ENCODE measurements around the gene RASA3. TPM values are rescaled to one million over a fixed set of nuclear protein-coding genes. Genes with fewer than 3 reads are reported as not detected.

Gene RASA3
- total and polyA plus RNA-seq, 9 of the 15 experiments (the other 6 are each of a cell fraction or from before 2014, with no cell fraction given): 0.72 to 25.3 (median 14.4) TPM

DNA sequence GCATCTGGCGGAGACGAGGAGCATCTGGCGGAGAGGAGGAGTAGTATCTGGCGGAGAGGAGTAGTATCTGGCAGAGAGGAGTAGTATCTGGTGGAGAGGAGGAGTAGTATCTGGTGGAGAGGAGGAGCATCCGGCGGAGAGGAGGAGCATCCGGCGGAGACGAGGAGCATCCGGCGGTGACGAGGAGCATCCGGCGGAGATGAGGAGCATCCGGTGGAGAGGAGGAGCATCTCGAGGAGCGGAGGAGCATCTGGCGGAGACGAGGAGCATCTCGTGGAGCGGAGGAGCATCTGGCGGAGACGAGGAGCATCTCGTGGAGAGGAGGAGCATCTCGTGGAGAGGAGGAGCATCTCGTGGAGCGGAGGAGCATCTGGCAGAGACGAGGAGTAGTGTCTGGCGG is 177.2 kb downstream of the RASA3 start:
- Histone ChIP-seq H3K27ac (ENCODE audit: extremely low read depth, low read depth, low read length) (no peak overlapping the region), H3K9ac (ENCODE audit: insufficient read depth in 1 of 2, low read depth in 2 of 2, low read length in 2 of 2) (no peak overlapping the region), H3K4me1 (replicated peaks in 1 of 2; ENCODE audit: control insufficient read depth in 2 of 2, insufficient read depth in 2 of 2, low read length in 2 of 2) (peaks cover 4 to 34% of the 10 kb centered on the region in 2 experiments; a peak in 4 of 5 replicates), H3K9me1 (ENCODE audit: control insufficient read depth, insufficient read depth, low read length) (no peaks in the 10 kb centered on the region), H3K27me3 (ENCODE audit: control insufficient read depth in 2 of 2, insufficient read depth in 2 of 2, low read length in 2 of 2) (no peaks in the 10 kb centered on the region), H3K4me3 (no peak overlapping the region), H4K20me1 (replicated peaks; ENCODE audit: control insufficient read depth, insufficient read depth, low read length) (no peaks in the 10 kb centered on the region), H3K4me2 (ENCODE audit: insufficient read depth, low read length) (no peak overlapping the region), H2AFZ (ENCODE audit: low read depth, low read length) (no peak overlapping the region), H3K36me3 (ENCODE audit: control insufficient read depth, insufficient read depth, low read length) (no peaks in the 10 kb centered on the region), H3K9me3 (replicated peaks; ENCODE audit: control insufficient read depth, insufficient read depth, low read depth, low read length) (no peaks in the 10 kb centered on the region), H3K79me2 (ENCODE audit: control insufficient read depth, insufficient read depth, low read length) (no peaks in the 10 kb centered on the region)
- in situ Hi-C loops (cut with MboI) (no loop called here), intact Hi-C loops (cut with micrococcal nuclease) (no loop called here)
- CTCF ChIA-PET (ENCODE audit: low intra/inter-chr PET ratio): no interaction called here
- POLR2A ChIA-PET: no interaction called here
- no peak for DNase-seq (ENCODE audit: extremely low read depth in 1 of 4, low spot score in 3 of 4)
- WGBS (ENCODE audit: insufficient coverage, low coverage, missing lambda C conversion rate): 40% methylated on average over 1 of the region's 29 CpGs
- ATAC-seq: no peak
- no peak for FAIRE-seq
- BruUV-seq (replicated peaks): no TSS peak
- no peak for TF ChIP-seq SRSF9 (IDR thresholded peaks at IDR 0.05; ENCODE audit: borderline replicate concordance, low read depth, low read length)
- TF ChIP-seq, protein P1, sequence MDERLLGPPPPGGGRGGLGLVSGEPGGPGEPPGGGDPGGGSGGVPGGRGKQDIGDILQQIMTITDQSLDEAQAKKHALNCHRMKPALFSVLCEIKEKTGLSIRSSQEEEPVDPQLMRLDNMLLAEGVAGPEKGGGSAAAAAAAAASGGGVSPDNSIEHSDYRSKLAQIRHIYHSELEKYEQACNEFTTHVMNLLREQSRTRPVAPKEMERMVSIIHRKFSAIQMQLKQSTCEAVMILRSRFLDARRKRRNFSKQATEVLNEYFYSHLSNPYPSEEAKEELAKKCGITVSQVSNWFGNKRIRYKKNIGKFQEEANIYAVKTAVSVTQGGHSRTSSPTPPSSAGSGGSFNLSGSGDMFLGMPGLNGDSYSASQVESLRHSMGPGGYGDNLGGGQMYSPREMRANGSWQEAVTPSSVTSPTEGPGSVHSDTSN (CRISPR knock-in tag; IDR thresholded peaks at IDR 0.05; ENCODE audit: low read depth): no peak
- TF ChIP-seq, protein P1 (tag; conservative IDR thresholded peaks at IDR 0.05; ENCODE audit: low read depth): no peak
- TF ChIP-seq, protein P2, sequence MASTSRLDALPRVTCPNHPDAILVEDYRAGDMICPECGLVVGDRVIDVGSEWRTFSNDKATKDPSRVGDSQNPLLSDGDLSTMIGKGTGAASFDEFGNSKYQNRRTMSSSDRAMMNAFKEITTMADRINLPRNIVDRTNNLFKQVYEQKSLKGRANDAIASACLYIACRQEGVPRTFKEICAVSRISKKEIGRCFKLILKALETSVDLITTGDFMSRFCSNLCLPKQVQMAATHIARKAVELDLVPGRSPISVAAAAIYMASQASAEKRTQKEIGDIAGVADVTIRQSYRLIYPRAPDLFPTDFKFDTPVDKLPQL (IDR thresholded peaks at IDR 0.05; ENCODE audit: extremely low read depth, insufficient read length): no peak
- no peak for TF ChIP-seq EGR1 (conservative IDR thresholded peaks at IDR 0.05)
- TF ChIP-seq, protein P3, sequence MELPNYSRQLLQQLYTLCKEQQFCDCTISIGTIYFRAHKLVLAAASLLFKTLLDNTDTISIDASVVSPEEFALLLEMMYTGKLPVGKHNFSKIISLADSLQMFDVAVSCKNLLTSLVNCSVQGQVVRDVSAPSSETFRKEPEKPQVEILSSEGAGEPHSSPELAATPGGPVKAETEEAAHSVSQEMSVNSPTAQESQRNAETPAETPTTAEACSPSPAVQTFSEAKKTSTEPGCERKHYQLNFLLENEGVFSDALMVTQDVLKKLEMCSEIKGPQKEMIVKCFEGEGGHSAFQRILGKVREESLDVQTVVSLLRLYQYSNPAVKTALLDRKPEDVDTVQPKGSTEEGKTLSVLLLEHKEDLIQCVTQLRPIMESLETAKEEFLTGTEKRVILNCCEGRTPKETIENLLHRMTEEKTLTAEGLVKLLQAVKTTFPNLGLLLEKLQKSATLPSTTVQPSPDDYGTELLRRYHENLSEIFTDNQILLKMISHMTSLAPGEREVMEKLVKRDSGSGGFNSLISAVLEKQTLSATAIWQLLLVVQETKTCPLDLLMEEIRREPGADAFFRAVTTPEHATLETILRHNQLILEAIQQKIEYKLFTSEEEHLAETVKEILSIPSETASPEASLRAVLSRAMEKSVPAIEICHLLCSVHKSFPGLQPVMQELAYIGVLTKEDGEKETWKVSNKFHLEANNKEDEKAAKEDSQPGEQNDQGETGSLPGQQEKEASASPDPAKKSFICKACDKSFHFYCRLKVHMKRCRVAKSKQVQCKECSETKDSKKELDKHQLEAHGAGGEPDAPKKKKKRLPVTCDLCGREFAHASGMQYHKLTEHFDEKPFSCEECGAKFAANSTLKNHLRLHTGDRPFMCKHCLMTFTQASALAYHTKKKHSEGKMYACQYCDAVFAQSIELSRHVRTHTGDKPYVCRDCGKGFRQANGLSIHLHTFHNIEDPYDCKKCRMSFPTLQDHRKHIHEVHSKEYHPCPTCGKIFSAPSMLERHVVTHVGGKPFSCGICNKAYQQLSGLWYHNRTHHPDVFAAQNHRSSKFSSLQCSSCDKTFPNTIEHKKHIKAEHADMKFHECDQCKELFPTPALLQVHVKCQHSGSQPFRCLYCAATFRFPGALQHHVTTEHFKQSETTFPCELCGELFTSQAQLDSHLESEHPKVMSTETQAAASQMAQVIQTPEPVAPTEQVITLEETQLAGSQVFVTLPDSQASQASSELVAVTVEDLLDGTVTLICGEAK (IDR thresholded peaks at IDR 0.05): no peak
- TF ChIP-seq, protein P3 (CRISPR knock-in tag; IDR thresholded peaks at IDR 0.05): no peak
- TF ChIP-seq MEF2A (IDR thresholded peaks at IDR 0.05; ENCODE audit: control insufficient read depth, low read depth, low read length): no peak
- no peak for TF ChIP-seq TFAM (CRISPR knock-in tag; conservative IDR thresholded peaks at IDR 0.05)
- no peak for TF ChIP-seq ZNF324 (CRISPR knock-in tag; IDR thresholded peaks at IDR 0.05)

Measured in K562 (cell line).